ENCODE results near the gene PRSS33.

Gene PRSS33

GRCh38 chr16:2817340-2818271 is 30.2 kb upstream of the PRSS33 start:
- in situ Hi-C loops (cut with MboI; ENCODE audit: low sequenced_read_pairs), result no loop called here
- Histone ChIP-seq H3K4me1 (no peaks in the 10 kb centered on the region), H3K36me3 (replicated peaks) (no peaks in the 10 kb centered on the region)

DNA sequence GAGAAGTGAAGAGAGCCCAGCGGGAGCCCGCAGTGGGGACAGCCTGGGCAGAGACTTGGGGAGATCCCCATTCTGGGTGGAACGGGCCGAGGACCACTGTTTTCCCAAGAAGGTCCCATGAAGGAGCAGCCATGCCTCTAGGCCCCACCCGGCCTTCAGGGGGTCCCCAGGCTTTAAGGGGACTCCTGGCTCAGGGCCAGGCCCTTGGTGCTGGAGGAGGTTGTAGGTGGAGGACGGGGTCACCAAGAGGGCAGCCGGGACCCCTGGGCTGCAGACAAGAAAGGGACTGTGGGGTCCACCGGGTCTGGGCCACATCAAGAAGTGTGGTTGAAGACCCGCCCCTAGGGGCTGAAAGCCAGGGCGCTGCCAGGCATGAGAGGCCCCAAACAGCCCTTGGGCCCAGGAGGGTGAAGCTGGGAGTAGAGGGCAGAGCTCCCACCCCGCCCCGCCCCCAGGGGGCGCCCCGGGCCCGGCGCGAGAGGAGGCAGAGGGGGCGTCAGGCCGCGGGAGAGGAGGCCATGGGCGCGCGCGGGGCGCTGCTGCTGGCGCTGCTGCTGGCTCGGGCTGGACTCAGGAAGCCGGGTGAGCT is 29.5 kb upstream of the PRSS33 start, which contains the start of gene PRSS21:
Gene PRSS21 (plus strand): TSS at position 487 of the 589 bp plus-strand sequence. CDS start 32 bp downstream, at position 519.
- DNase-seq (ENCODE audit: low spot score in 2 of 2), result no peak
- no peaks in the 10 kb centered on the region for H3K4me1 ChIP-seq

More at GRCh38 chr16:2817340-2818271, 30.2 kb upstream of the PRSS33 start:
- Histone ChIP-seq H3K9me3 (no peaks in the 10 kb centered on the region), H3K4me3 (no peak overlapping the region), H3K27me3 (ENCODE audit: low read depth) (peaks cover under 1% of the 10 kb centered on the region; the same call in 1 of the 2 replicates)
- no peak for DNase-seq (ENCODE audit: low spot score in 2 of 2)

DNA sequence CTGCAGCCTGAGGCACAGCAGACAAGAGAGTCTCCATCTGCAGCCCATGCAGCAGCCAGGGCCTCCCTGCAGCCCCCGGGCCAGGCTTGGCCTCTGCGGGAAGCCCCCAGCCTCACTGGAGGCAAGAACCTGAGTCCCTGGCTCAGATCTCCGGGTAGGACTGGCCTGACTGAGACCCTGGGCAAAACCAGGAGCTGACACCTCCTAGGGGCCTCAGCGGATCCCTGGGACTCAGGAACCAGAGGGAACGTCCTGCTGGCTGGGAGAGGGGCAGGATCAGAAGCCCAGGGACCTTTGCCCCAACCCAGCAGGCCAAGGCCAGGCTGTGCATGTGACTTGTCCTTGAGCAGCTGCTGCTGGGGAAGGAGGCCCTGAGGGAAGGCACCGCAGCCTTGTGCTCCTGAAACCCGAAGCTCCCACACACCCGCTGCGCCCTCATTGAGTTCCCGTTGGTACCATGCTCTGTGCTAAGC is 28.0 kb upstream of the PRSS33 start:
- Histone ChIP-seq H3K27me3 (ENCODE audit: low read depth) (peaks cover 6% of the 10 kb centered on the region), H3K4me3 (no peak overlapping the region), H3K4me1 (no peaks in the 10 kb centered on the region), H3K36me3 (replicated peaks) (no peaks in the 10 kb centered on the region), H3K9me3 (no peaks in the 10 kb centered on the region)
- in situ Hi-C loops (cut with MboI; ENCODE audit: low sequenced_read_pairs), result no loop called here
- no peak for DNase-seq (ENCODE audit: low spot score in 2 of 2)

More for the DNA sequence above, 29.5 kb upstream of the PRSS33 start, which contains the start of gene PRSS21:
- Histone ChIP-seq H3K36me3 (replicated peaks) (no peaks in the 10 kb centered on the region), H3K4me3 (no peak within 1 kb of the TSS), H3K27me3 (ENCODE audit: low read depth) (peaks cover 6% of the 10 kb centered on the region), H3K9me3 (no peaks in the 10 kb centered on the region)
- in situ Hi-C loops (cut with MboI; ENCODE audit: low sequenced_read_pairs), result no loop called here

DNA sequence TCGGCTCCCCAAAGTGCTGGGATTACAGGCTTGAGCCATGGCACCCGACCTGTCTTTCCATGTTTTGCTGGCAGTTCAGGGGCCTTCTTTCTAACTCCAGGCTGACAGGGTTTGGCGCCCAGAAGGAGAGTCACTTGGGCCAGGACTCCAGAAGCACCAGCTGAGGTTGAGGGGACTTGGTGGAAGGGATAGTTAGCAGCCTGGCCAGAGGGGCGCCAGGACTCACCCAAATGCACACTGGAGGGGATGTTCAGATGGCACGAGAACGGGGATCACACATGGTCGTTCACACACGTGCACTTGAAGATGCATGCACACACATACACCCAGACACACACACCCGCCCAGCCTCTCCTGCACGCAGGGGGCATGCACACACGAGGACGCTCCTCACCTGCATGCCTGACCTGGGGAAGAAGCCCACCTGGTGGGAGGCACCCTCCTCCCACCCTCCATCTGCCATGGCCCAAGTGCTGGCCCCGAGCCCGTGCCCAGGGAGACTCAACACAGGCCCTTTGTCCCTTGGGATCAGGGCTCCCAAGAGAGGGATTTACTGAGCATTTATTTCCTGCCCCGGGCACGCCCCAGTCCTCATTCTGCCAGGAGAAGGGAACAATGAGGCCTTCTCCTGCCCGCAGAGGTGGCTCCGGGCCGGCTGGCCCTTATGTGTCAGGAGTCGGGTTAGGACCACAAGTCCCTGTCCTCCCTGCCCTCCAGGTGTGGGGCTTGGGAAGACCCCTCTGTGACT is 27.4 kb upstream of the PRSS33 start:
- H3K4me3 ChIP-seq, result no peak overlapping the region
- H3K9me3 ChIP-seq, result no peaks in the 10 kb centered on the region
- H3K4me1 ChIP-seq, result no peaks in the 10 kb centered on the region
- H3K27me3 ChIP-seq (ENCODE audit: low read depth), result peaks cover 6% of the 10 kb centered on the region
- no peaks in the 10 kb centered on the region for H3K36me3 ChIP-seq (replicated peaks)
- in situ Hi-C loops (cut with MboI; ENCODE audit: low sequenced_read_pairs), result no loop called here
- no peak for DNase-seq (ENCODE audit: low spot score in 2 of 2)

- no peak overlapping the region for H3K4me3 ChIP-seq
- H3K36me3 ChIP-seq (replicated peaks), result no peaks in the 10 kb centered on the region
- no peak for DNase-seq (ENCODE audit: low spot score in 2 of 2)
- H3K9me3 ChIP-seq, result no peaks in the 10 kb centered on the region
- H3K4me1 ChIP-seq, result no peaks in the 10 kb centered on the region
- in situ Hi-C loops (cut with MboI; ENCODE audit: low sequenced_read_pairs), result no loop called here
- peaks cover 10% of the 10 kb centered on the region for H3K27me3 ChIP-seq (ENCODE audit: low read depth)
Observed at GRCh38 chr16:2813771-2814221, 26.4 kb upstream of the PRSS33 start.

DNA sequence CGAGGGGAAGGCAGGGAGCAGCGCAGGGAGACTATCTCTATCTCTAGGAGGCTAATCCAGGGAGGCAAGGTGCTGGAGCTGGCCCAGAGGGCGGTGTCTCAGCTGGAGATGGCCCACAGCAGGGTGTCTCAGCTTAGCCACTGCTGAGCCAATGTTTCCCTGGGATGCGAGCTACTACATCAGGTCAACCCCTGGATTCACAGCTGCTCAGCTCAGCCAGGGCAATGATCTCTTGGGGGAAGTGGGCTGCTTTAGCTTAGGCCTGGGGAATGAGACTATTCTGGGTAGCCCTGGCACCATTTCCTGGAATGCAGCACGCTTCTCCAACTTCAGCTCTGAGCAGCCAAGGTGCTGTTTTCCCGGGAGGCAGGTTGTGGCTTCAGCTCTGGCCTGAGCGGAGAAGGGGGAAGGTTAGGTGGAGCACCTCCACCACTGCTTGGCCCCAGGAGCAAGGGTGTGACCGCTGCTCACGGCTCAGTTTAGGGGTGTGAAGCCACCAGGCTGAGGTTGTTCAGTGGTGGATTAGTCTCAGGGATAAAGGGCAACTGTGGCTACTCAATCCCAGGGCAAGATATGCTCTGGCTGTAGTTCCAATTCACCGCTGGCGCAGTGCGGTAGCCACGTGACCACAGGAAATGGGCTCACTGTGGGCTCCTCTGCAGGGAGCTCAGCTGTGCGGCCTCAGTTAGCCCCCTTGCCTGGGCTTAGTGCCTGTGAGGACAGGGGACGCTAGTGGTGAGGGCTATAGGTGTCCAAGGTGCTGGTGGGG is 24.5 kb upstream of the PRSS33 start:
- no peak overlapping the region for H3K4me3 ChIP-seq
- no peaks in the 10 kb centered on the region for H3K9me3 ChIP-seq
- H3K36me3 ChIP-seq (replicated peaks), result no peaks in the 10 kb centered on the region
- DNase-seq (ENCODE audit: low spot score in 2 of 2), result no peak
- in situ Hi-C loops (cut with MboI; ENCODE audit: low sequenced_read_pairs), result no loop called here
- peaks cover 10% of the 10 kb centered on the region for H3K27me3 ChIP-seq (ENCODE audit: low read depth)
- H3K4me1 ChIP-seq, result no peaks in the 10 kb centered on the region

- Histone ChIP-seq H3K36me3 (replicated peaks) (no peaks in the 10 kb centered on the region), H3K4me1 (no peaks in the 10 kb centered on the region), H3K27me3 (ENCODE audit: low read depth) (peaks cover 10% of the 10 kb centered on the region), H3K9me3 (no peaks in the 10 kb centered on the region), H3K4me3 (no peak overlapping the region)
- no peak for DNase-seq (ENCODE audit: low spot score in 2 of 2)
- in situ Hi-C loops (cut with MboI; ENCODE audit: low sequenced_read_pairs), result no loop called here
Observed at GRCh38 chr16:2810651-2811050, 23.3 kb upstream of the PRSS33 start.

- no peak for DNase-seq (ENCODE audit: low spot score in 2 of 2)
- no peaks in the 10 kb centered on the region for H3K9me3 ChIP-seq
- H3K4me1 ChIP-seq, result no peaks in the 10 kb centered on the region
- in situ Hi-C loops (cut with MboI; ENCODE audit: low sequenced_read_pairs), result no loop called here
- H3K36me3 ChIP-seq (replicated peaks), result no peaks in the 10 kb centered on the region
- no peak overlapping the region for H3K4me3 ChIP-seq
- peaks cover 10% of the 10 kb centered on the region for H3K27me3 ChIP-seq (ENCODE audit: low read depth)
Observed at GRCh38 chr16:2809149-2809760, 21.9 kb upstream of the PRSS33 start.

DNA sequence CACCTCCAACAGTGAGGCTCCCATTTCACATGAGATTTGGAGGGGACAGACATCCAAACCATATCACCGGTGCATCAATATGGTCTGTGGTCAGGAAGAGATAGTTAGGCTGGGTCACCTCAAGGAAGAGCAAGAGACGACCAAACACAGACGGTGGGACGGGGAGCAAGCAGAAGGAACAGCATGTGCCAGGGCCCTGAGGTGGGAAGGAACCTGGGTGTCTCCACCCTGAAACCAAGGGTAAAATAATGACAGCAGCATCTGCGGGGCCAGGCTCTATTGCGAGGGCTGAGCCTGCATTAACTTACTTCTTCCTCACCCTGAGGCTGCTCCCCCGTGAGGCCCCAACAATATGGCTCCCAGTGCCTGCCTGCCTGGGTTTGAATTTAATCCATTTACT is 20.8 kb upstream of the PRSS33 start:
- H3K4me1 ChIP-seq, result no peaks in the 10 kb centered on the region
- DNase-seq (ENCODE audit: low spot score in 2 of 2), result no peak
- peaks cover 10% of the 10 kb centered on the region for H3K27me3 ChIP-seq (ENCODE audit: low read depth)
- in situ Hi-C loops (cut with MboI; ENCODE audit: low sequenced_read_pairs), result no loop called here
- no peaks in the 10 kb centered on the region for H3K36me3 ChIP-seq (replicated peaks)
- H3K9me3 ChIP-seq, result peaks cover 2% of the 10 kb centered on the region; the same call in 1 of the 2 replicates
- no peak overlapping the region for H3K4me3 ChIP-seq

DNA sequence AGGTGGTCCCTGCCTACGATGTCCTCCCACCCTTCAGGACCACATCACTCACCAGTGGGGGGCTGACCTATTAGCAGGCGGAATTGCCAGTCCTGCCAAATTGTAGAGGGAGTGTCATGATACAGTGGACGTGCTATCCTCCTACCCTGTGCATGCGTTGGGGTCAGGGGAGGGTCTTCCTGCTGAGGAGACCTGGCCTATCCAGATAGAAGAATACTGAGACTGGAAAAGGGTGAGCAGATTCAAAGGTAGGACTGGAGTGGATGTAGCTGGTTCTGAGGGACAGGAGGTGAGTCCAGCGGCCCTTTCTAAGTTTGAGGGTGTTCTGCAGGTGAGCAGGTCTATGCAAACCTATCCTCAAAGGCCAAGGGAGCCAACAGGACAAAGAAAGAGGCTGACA is 18.9 kb upstream of the PRSS33 start:
- no peaks in the 10 kb centered on the region for H3K4me1 ChIP-seq
- no peak for DNase-seq (ENCODE audit: low spot score in 2 of 2)
- in situ Hi-C loops (cut with MboI; ENCODE audit: low sequenced_read_pairs), result no loop called here
- H3K4me3 ChIP-seq, result no peak overlapping the region
- H3K9me3 ChIP-seq, result peaks cover 6% of the 10 kb centered on the region; the same call in 1 of the 2 replicates
- H3K36me3 ChIP-seq (replicated peaks), result no peaks in the 10 kb centered on the region
- 0 out of 2 replicates have a peak, but pooled peaks cover 5% of the 10 kb centered on the region for H3K27me3 ChIP-seq (ENCODE audit: low read depth)

DNA sequence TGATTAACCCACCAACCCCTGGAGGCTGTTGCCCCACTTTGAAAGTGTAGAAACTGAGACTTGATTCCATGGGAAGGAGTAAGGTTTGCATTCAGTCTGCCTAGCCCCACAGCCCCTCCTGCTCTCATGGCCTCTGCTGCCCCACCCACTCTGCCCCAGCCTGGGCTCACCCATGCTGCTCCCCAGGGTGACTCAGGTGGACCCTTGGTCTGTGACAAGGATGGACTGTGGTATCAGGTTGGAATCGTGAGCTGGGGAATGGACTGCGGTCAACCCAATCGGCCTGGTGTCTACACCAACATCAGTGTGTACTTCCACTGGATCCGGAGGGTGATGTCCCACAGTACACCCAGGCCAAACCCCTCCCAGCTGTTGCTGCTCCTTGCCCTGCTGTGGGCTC is 17.4 kb upstream of the PRSS33 start:
- no peaks in the 10 kb centered on the region for H3K36me3 ChIP-seq (replicated peaks)
- H3K4me1 ChIP-seq, result no peaks in the 10 kb centered on the region
- in situ Hi-C loops (cut with MboI; ENCODE audit: low sequenced_read_pairs), result no loop called here
- 0 out of 2 replicates have a peak, but pooled peaks cover 5% of the 10 kb centered on the region for H3K27me3 ChIP-seq (ENCODE audit: low read depth)
- H3K9me3 ChIP-seq, result peaks cover 6% of the 10 kb centered on the region; the same call in 1 of the 2 replicates
- no peak overlapping the region for H3K4me3 ChIP-seq
- no peak for DNase-seq (ENCODE audit: low spot score in 2 of 2)

DNA sequence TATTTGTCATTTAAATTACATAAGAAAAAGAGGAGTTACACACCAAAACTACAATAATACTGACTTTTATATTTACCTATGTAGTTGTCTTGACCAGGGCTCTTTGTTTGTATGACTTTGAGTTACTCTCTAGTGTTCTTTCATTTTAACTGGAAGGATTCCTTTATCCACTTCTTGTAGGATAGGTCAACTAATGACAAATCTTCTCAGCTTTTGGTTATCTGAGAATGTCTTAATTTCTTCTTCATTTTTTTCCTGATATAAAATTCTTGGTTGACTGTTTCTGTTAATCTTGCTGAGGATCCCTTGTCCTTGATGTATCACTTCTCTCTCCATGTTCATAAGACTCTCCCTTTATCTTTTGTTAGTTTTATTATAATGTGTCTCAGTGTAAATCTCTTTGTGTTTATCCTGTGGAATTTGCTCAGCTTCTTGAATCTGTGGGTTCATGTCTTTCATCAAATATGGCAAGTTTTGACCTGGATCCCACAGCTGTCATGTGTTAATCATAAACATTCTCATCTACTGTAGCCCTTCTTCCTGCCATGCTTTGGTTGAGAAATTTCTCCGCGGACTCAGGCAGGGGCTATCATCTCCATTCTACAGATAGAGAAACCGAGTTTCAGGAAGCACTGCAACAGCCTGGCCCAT is 16.3 kb upstream of the PRSS33 start:
- Histone ChIP-seq H3K36me3 (replicated peaks) (no peaks in the 10 kb centered on the region), H3K9me3 (peaks cover 6% of the 10 kb centered on the region; the same call in 1 of the 2 replicates), H3K4me1 (no peaks in the 10 kb centered on the region), H3K27me3 (ENCODE audit: low read depth) (no peaks in the 10 kb centered on the region), H3K4me3 (no peak overlapping the region)
- DNase-seq (ENCODE audit: low spot score in 2 of 2), result no peak
- in situ Hi-C loops (cut with MboI; ENCODE audit: low sequenced_read_pairs), result no loop called here

All from HAP-1 (cell line).